Activated CD8-positive, alpha-beta memory T cell treated with anti-CD3 and anti-CD28 coated beads for 1 hour (primary cell): ENCODE results near the gene METRNL.

Experiments used
- DNase-seq, 2 donors: peaks; one replicate each; pipeline ENCODE4 v3.0.0-alpha.2; 2020; ENCODE audit warnings: low read depth in 1 of 2; ENCODE audit errors: extremely low read depth in 1 of 2

The METRNL gene

DNA sequence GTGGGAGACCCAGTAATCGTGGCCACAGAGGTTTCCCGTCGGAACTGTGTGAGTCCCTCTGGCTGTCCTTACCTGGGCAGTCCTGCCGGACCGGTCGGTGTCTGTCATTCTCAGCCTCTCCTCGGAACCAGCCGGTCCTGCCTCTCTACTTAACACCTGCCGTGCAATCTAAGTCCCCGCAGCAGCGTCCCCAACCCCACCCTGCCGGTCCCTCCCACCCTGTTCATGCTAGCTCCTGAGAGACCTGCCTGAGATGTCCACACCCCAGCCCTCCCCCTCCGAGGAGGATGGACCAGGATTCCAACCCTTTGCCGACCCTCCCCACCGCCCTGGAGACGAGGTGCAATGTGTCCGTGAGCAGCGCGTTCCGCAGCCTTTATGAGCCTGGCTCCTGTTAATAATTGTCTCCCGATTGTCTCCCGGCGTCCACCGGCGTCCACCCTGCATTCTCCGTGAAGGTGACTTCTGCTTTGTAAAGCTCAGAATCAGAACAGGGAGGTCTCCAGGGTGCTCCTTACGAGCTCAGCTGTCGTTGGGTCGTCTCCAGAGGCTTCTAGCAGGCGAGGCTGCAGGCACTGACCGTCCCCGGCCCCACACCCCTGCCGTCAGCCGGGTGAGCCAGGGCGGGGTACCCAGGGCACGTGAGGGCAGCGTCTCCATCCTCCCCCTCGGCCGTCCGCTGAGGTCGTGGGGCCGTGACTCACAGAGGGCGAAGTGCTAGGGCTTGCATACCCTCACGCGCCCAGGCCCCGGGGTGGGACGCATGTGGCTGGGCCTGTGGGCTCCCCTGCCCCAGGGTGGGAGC, 10.1 kb downstream of the METRNL start:
- no peak for DNase-seq

DNA sequence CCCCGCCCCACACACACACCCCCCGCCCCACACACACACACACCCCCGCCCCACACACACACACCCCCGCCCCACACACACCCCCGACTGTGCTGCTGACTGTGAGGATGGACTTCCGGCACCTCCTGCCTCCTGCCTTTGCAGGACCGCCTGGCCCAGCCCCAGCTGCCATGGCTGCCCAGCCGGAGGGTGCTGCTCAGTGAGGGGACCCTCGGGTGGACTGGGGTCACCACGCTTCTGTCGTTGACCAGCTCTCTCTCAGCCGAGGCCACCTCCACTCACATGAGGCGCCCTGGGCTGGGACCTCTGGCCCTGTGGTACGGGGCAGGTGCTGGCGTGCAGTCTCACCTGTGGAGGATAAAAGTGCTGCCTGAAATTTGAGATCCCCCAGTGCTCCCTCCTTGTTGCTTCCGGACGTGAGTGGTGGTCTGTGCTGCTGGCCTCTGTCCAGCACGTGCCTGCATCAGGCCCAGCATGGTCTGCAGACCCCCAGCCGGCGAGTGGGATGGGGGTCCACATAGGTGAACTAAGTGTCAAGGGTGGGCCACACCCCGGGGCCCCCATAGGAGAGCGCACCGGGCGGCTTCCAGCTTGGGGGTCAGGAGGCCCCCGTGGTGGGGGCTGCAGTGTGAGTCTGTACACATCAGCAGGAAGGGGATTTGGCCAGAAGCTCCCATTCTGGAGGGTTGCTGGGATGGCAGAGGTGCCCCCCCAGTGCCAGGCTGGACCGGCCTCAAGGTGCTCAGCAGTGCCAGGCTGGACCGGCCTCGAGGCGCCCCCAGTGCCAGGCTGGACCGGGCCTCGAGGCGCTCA, 11.2 kb downstream of the METRNL start:
- DNase-seq = no peak

DNA sequence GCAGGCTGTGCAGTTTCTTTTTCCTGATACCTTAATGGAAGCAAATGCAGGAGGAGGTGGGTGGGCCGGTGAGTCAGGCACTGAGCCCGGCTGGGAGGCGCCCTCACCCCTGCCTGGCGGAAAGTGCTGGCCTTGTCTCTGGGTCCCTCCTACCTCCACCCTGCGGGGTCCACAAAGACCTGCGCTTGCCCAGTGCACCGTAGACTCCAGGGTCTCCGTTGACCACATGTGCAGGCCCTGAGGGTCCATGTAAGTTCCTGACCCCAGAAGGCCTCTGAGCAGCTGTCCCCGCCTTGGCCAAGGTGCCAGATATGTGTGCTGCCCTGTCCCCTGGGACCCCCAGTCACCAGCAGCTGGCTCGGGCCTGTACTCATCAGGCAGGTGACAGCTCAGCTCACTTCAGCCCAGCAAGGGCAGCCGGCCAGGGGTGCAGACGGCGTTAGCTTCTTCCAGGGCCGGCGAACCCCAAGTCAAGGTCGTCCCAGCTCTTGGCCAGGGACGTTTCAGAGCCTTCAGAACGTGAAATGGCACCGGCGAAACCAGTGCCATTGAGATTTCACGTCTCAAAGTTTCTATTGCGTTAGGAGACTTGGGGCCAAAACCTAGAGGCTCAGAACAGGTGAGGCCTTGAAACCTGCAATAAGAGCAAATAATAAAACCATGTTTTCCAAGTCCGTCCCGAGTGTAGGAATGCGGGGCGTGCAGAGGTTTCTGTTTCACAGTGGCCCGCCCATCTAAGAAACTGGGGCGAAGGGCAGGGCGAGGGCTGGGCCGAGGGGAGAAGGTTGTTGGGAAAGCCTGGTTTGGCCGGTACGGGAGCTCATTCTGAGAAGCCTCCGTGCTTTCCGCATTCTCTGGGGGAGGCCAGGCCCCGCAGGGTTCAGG, 12.1 kb downstream of the METRNL start:
- DNase-seq = no peak

DNA sequence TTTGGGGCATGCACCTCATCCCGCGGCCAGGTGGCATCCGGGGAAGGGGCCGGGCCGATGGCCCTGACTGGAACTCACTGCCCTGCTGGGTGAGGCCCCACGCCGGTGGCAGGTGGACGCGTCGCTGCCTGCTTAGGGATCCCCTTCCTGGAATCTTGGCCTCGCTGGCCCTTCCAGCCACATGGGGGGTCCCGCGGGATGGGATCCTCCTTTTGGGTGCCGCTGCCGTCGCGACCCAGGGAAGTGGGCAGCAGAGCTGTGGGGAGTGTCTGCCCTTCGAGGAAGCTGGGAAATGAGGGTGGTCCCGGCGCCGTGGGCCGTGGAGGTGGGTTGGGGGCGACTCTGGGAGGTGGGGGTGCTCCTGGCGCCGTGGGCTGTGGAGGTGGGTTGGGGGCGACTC, 12.8 kb downstream of the METRNL start:
- DNase-seq = no peak

GRCh38 chr17:83092931-83093330, 13.5 kb downstream of the METRNL start:
- DNase-seq = no peak

GRCh38 chr17:83093506-83093905, 14.1 kb downstream of the METRNL start:
- no peak for DNase-seq

- DNase-seq = no peak
These were observed 14.9 kb downstream of the METRNL start for GRCh38 chr17:83094291-83094690.

- no peak for DNase-seq
These were observed 15.6 kb downstream of the METRNL start for GRCh38 chr17:83095016-83095415.

DNA sequence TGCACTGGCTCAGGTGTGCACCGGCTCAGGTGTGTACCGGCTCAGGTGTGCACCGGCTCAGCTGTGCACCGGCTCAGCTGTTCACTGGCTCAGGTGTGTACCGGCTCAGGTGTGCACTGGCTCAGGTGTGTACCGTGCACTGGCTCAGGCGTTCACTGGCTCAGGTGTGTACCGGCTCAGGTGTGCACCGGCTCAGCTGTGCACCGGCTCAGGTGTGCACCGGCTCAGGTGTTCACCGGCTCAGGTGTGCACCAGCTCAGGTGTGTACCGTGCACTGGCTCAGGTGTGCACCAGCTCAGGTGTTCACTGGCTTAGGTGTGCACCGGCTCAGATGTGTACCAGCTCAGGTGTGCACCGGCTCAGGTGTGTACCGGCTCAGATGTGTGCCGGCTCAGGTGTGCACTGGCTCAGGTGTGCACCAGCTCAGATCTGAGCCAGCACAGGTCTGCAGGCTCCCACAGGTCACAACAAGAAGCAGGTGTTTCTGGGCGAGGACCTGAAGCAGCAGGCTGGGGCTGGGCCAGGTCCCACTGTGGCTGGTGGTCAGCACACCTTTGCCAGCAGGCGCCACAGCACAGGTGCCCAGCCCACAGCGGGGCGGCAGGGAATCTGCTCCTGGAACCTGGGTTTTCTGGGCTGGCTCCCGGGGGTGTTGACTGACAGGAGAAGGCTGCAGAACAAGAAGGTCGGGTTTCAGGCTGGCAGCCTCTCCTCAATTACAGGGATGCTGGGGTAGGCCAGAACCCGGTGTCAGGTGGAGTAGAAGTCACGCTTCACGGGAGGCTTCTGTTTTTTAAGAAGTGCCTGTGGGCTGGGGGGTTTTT, 17.2 kb downstream of the METRNL start:
- DNase-seq = no peak

DNA sequence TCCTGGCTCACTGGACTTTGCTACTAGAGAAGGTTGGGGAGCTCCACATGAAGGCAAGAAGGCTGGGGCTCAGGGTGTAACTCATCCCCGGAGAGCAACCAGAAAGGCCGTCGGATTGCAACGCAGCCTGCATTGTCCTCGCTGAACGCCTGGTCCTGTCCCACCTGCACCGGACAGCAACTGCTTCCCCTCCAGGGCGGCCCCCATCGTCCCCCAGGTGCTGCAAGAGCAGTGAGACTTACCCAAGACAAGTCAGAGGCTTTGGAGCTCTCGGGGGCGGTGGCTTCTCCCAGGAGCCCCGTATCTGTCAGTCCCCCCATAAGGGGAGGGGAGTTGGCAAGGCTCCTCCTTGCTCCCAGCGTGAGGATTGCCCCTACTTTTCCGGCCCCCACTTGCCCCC, 18.4 kb downstream of the METRNL start:
- DNase-seq = no peak

DNA sequence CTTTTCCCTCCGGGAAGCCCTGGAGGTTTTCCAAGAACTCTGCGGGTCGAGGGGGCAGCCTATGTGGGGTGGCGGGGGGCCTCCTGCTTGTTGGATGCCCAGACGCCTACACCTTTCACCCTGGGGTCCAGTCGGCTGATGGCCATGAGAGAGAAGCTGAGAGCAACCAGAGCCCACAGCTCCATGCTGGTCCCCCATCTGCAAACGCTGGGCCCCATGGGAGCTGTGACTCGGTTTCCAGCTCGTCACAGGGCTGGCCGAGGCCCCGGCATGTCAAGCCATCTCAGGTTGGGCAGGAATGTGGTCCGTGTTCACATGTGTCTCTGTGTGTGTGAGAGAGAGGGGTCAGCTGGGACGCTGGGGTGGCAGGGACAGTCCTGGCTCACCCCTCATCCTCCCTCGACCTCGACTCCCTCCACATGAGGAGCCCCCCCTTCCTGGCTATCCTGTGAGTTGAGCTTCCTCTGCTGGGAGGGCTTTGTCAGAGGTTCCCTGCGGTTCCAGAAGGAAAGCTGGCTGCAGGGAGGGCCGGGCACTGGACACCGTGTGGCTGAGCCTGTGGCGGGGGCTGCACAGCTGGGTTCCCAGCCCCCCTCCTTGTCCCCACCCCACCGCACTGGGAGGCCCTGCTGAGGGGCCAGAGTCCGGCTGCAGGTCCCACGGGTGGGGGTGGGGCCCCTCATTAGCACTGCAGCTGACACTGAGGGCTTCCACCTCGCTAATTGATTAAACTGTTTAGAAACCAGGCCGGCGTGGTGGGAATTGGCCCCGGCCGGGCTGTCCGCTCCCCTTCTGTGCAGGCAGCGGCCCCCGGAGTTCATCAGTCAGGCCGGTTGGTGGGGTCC, 19.1 kb downstream of the METRNL start:
- no peak for DNase-seq

GRCh38 chr17:83099086-83099555, 19.7 kb downstream of the METRNL start:
- no peak for DNase-seq

DNA sequence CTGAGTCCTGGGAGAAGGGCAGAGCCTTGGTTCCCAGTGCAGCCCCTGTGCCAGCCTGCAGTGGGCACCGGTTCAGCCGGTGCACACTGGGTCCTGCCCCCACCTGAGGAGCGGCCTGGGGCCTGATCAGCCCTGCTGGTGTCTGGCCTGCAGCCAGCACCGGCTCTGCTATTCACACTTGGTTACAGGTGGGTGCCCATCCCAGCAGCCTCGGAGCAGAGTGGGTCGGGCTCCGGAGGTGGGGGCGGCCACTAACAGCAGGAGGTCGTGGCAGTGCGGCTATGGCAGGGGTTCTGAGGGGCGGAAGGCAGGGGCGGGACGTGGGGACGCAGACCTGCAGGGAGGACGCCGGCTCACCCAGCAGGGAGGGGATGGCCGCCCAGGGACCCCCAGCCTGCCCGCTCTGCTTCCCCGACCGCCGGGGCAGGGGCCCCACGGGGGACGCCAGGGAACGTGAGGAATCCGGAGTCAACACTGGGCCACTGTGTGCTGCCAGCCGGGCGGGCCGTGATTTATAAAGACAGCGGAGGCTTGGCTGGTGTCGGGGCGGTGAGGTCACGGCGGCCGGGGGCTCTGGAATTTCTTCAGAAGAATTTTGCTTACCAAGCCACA, 20.3 kb downstream of the METRNL start:
- no peak for DNase-seq

GRCh38 chr17:83100220-83100852, 20.9 kb downstream of the METRNL start:
- no peak for DNase-seq

- DNase-seq = no peak
These were observed 21.5 kb downstream of the METRNL start for GRCh38 chr17:83100853-83101391.

- no peak for DNase-seq
These were observed 22.5 kb downstream of the METRNL start for GRCh38 chr17:83101805-83102480.

- no peak for DNase-seq
These were observed 24.0 kb downstream of the METRNL start for GRCh38 chr17:83103200-83103942.
